Measurements from ENCODE around the gene RIN3.

- TF ChIP-seq CTCF (conservative IDR thresholded peaks at IDR 0.05 in 1 of 2, IDR thresholded peaks at IDR 0.05 in 1 of 2; ENCODE audit: extremely low read depth in 1 of 2, insufficient read depth in 1 of 2, low read depth in 1 of 2, low read length in 2 of 2) (no peak), EZH2 (IDR thresholded peaks at IDR 0.05; ENCODE audit: borderline replicate concordance, low read length) (no peak)
These were observed 43.9 kb downstream of the RIN3 start for GRCh38 chr14:92557544-92557912.
